Neutrophil (primary cell): ENCODE results near the gene HPS6.

ENCODE experiments used
- H3K27ac ChIP-seq: fragments of 200-600 bp; sonication (generic); 2 replicates; pipeline ENCODE4 v1.5.1; 2016; ENCODE audit warnings: mild to moderate bottlenecking, moderate library complexity
- H3K27me3 ChIP-seq: fragments of 200-600 bp; sonication (generic); 2 replicates; pipeline ENCODE4 v1.6.0; 2016; ENCODE audit warnings: mild to moderate bottlenecking
- H3K36me3 ChIP-seq: fragments of 200-600 bp; sonication (generic); 2 replicates; pipeline ENCODE4 v1.5.1; 2017
- H3K4me1 ChIP-seq, 2 experiments: fragments of 200-600 bp in 1 of 2; sonication (generic) in 1 of 2; 1 replicate in 1 of 2; 2 replicates in 1 of 2; pipeline versions ENCODE4 v1.5.1 to v1.6.1; 2013 to 2016; ENCODE audit warnings: low read depth in 1 of 2, low read length in 1 of 2, mild to moderate bottlenecking in 1 of 2, moderate library complexity in 1 of 2; ENCODE audit not compliant: control insufficient read depth in 1 of 2, insufficient read depth in 1 of 2
- H3K4me3 ChIP-seq, 2 experiments: fragments of 200-600 bp in 1 of 2; sonication (generic) in 1 of 2; 1 replicate in 1 of 2; 2 replicates in 1 of 2; pipeline ENCODE4 v1.5.1; 2013 to 2016; ENCODE audit warnings: low read depth in 1 of 2, low read length in 1 of 2, mild to moderate bottlenecking in 1 of 2, moderate library complexity in 1 of 2
- H3K9me3 ChIP-seq: fragments of 200-600 bp; sonication (generic); 2 replicates; pipeline ENCODE4 v1.5.1; 2016
- CTCF ChIP-seq: fragments of 200-600 bp; sonication (generic); IDR thresholded peaks from 2 replicates; pipeline ENCODE4 v1.5.1; 2016; ENCODE audit warnings: antibody characterized with exemption

HPS6 gene

GRCh38 chr10:102065561-102066398 lies 631 bp downstream of the HPS6 start:
- H3K4me1 ChIP-seq: peaks cover 36 to 38% of the 10 kb centered on the region in 2 experiments
- H3K9me3 ChIP-seq: no peaks in the 10 kb centered on the region
- peaks cover 12% of the 10 kb centered on the region for H3K36me3 ChIP-seq
- no peak for TF ChIP-seq CTCF
- H3K27me3 ChIP-seq: no peaks in the 10 kb centered on the region
- H3K4me3 ChIP-seq: peak overlapping the region; percentile 81 to 92
- H3K27ac ChIP-seq: peak overlapping the region; percentile 94

GRCh38 chr10:102066399-102067088 lies 1.4 kb downstream of the HPS6 start:
- TF ChIP-seq CTCF: no peak
- H3K36me3 ChIP-seq: peaks cover 12% of the 10 kb centered on the region
- H3K27me3 ChIP-seq: no peaks in the 10 kb centered on the region
- H3K4me3 ChIP-seq: peak overlapping the region; percentile 81 to 92
- peaks cover 36 to 38% of the 10 kb centered on the region in 2 experiments for H3K4me1 ChIP-seq
- no peaks in the 10 kb centered on the region for H3K9me3 ChIP-seq
- H3K27ac ChIP-seq: peak overlapping the region; percentile 94

DNA sequence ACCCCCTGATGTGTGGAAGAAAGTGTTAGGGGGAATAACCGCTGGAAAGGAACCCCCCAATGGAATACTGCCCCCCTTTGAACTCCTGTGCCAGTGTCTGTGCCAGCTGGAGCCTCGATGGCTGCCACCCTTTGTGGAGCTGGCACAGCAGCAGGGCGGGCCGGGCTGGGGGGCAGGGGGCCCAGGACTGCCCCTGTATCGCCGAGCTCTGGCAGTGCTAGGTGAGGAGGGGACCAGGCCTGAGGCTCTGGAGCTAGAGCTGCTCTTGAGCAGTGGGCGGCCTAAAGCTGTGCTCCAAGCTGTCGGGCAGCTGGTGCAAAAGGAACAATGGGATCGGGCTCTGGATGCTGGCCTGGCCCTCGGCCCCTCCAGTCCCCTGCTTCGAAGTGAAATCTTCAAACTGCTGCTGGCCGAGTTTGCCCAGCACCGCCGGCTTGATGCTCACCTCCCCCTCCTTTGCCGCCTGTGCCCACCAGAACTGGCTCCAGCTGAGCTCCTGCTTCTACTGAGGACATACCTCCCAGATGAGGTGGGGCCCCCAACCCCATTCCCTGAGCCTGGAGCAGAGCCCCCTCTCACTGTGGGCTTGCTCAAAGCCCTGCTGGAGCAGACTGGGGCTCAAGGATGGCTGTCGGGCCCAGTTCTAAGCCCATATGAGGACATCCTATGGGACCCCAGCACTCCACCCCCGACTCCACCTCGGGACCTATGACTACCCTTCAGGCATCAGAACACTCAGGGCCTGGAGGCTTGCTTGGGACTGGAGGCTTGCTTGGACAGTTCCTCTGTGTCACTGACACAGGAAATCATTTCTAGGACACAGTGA lies 2.2 kb downstream of the HPS6 start:
- H3K4me3 ChIP-seq: no peak overlapping the region
- no peaks in the 10 kb centered on the region for H3K27me3 ChIP-seq
- H3K4me1 ChIP-seq: peaks cover 36 to 38% of the 10 kb centered on the region in 2 experiments
- TF ChIP-seq CTCF: no peak
- no peaks in the 10 kb centered on the region for H3K9me3 ChIP-seq
- H3K27ac ChIP-seq: peak overlapping the region; percentile 69
- peaks cover 12% of the 10 kb centered on the region for H3K36me3 ChIP-seq

GRCh38 chr10:102068216-102068615 lies 3.1 kb downstream of the HPS6 start:
- peaks cover 12% of the 10 kb centered on the region for H3K36me3 ChIP-seq
- H3K4me1 ChIP-seq: peaks cover 36 to 38% of the 10 kb centered on the region in 2 experiments
- H3K9me3 ChIP-seq: no peaks in the 10 kb centered on the region
- peak overlapping the region; percentile 69 for H3K27ac ChIP-seq
- no peaks in the 10 kb centered on the region for H3K27me3 ChIP-seq
- H3K4me3 ChIP-seq: no peak overlapping the region
- no peak for TF ChIP-seq CTCF

- peak overlapping the region; percentile 69 for H3K27ac ChIP-seq
Observed at GRCh38 chr10:102069071-102069470, 3.9 kb downstream of the HPS6 start.

More at GRCh38 chr10:102069071-102069470, 3.9 kb downstream of the HPS6 start:
- H3K36me3 ChIP-seq: peaks cover 12% of the 10 kb centered on the region
- peak overlapping the region in 1 of 2 experiments; percentile 4 for H3K4me3 ChIP-seq
- TF ChIP-seq CTCF: peak; percentile 6
- H3K27me3 ChIP-seq: no peaks in the 10 kb centered on the region
- H3K4me1 ChIP-seq: peaks cover 36 to 38% of the 10 kb centered on the region in 2 experiments
- no peaks in the 10 kb centered on the region for H3K9me3 ChIP-seq
